Nephron (organoid): ENCODE data around the gene RAB1A.

Experiments used
- H3K27ac Mint-ChIP-seq, 3 experiments: 2 replicates each; pipeline ENCODE4 v1.8.0; 2020; ENCODE audit warnings: mixed read lengths in 3 of 3, mild to moderate bottlenecking in 2 of 3, moderate library complexity in 1 of 3
- H3K27me3 Mint-ChIP-seq: 2 replicates; pipeline ENCODE4 v1.8.0; 2021; ENCODE audit warnings: low read depth, mild to moderate bottlenecking, moderate library complexity, mixed read lengths
- H3K36me3 Mint-ChIP-seq: 2 replicates; pipeline ENCODE4 v1.8.0; 2020; ENCODE audit warnings: low read depth, mixed read lengths
- H3K4me1 Mint-ChIP-seq: 2 replicates; pipeline ENCODE4 v1.8.0; 2020; ENCODE audit warnings: mixed read lengths
- H3K4me3 Mint-ChIP-seq, 3 experiments: 2 replicates each; pipeline ENCODE4 v1.8.0; 2020; ENCODE audit warnings: mild to moderate bottlenecking in 3 of 3, mixed read lengths in 3 of 3, moderate library complexity in 2 of 3
- H3K9me3 Mint-ChIP-seq: 2 replicates; pipeline ENCODE4 v1.8.0; 2020; ENCODE audit warnings: mixed read lengths
- CTCF ChIP-seq, 3 experiments: fragments of 200-600 bp; sonication (generic); IDR thresholded peaks; one replicate each; pipeline ENCODE4 v1.5.0; 2021; ENCODE audit warnings: antibody characterized with exemption in 3 of 3; ENCODE audit not compliant: unreplicated experiment in 3 of 3

RAB1A gene

GRCh38 chr2:65064728-65065552, 65.0 kb downstream of the RAB1A start:
- peaks cover 50% of the 10 kb centered on the region for H3K4me1 Mint-ChIP-seq
- TF ChIP-seq CTCF (IDR thresholded peaks at IDR 0.05; ENCODE audit: unreplicated experiment in 3 of 3): peak; percentile 48 to 68 (median 61)
- no peaks in the 10 kb centered on the region for H3K9me3 Mint-ChIP-seq
- H3K27me3 Mint-ChIP-seq: no peaks in the 10 kb centered on the region
- H3K27ac Mint-ChIP-seq: peak overlapping the region; percentile 32 to 77 (median 34)
- H3K4me3 Mint-ChIP-seq: peak overlapping the region in 1 of 3 experiments; percentile 63
- H3K36me3 Mint-ChIP-seq: no peaks in the 10 kb centered on the region

GRCh38 chr2:65062843-65063825, 66.8 kb downstream of the RAB1A start:
- H3K27me3 Mint-ChIP-seq: no peaks in the 10 kb centered on the region
- H3K27ac Mint-ChIP-seq: peak overlapping the region; percentile 15 to 72 (median 31)
- no peak for TF ChIP-seq CTCF (IDR thresholded peaks at IDR 0.05; ENCODE audit: unreplicated experiment in 3 of 3)
- no peaks in the 10 kb centered on the region for H3K36me3 Mint-ChIP-seq
- H3K4me3 Mint-ChIP-seq: peak overlapping the region in 1 of 3 experiments; percentile 68
- H3K9me3 Mint-ChIP-seq: no peaks in the 10 kb centered on the region
- H3K4me1 Mint-ChIP-seq: peaks cover 63% of the 10 kb centered on the region

GRCh38 chr2:65061910-65062339, 68.0 kb downstream of the RAB1A start:
- peak overlapping the region in 2 of 3 experiments; percentile 65 to 77 for H3K27ac Mint-ChIP-seq
- no peaks in the 10 kb centered on the region for H3K27me3 Mint-ChIP-seq
- H3K9me3 Mint-ChIP-seq: no peaks in the 10 kb centered on the region
- H3K4me1 Mint-ChIP-seq: peaks cover 70% of the 10 kb centered on the region
- no peaks in the 10 kb centered on the region for H3K36me3 Mint-ChIP-seq
- TF ChIP-seq CTCF (IDR thresholded peaks at IDR 0.05; ENCODE audit: unreplicated experiment in 3 of 3): no peak
- peak overlapping the region in 2 of 3 experiments; percentile 10 to 46 for H3K4me3 Mint-ChIP-seq

- Mint-ChIP-seq H3K27ac (peak overlapping the region in 2 of 3 experiments; percentile 65 to 77), H3K4me3 (peak overlapping the region in 2 of 3 experiments; percentile 10 to 46), H3K9me3 (no peaks in the 10 kb centered on the region), H3K36me3 (no peaks in the 10 kb centered on the region), H3K4me1 (peaks cover 72% of the 10 kb centered on the region), H3K27me3 (no peaks in the 10 kb centered on the region)
- no peak for TF ChIP-seq CTCF (IDR thresholded peaks at IDR 0.05; ENCODE audit: unreplicated experiment in 3 of 3)
These were observed 68.6 kb downstream of the RAB1A start for GRCh38 chr2:65061146-65061909.

GRCh38 chr2:65059071-65059470, 70.8 kb downstream of the RAB1A start:
- peak overlapping the region; percentile 87 to 92 (median 90) for H3K4me3 Mint-ChIP-seq
- peaks cover 70% of the 10 kb centered on the region for H3K4me1 Mint-ChIP-seq
- H3K9me3 Mint-ChIP-seq: no peaks in the 10 kb centered on the region
- no peak for TF ChIP-seq CTCF (IDR thresholded peaks at IDR 0.05; ENCODE audit: unreplicated experiment in 3 of 3)
- H3K27ac Mint-ChIP-seq: peak overlapping the region in 2 of 3 experiments; percentile 23 to 37
- H3K27me3 Mint-ChIP-seq: no peaks in the 10 kb centered on the region
- no peaks in the 10 kb centered on the region for H3K36me3 Mint-ChIP-seq
